GM21786 (cell line): ENCODE results near the gene SYT8.
"Not testable (repeated sequence)": the region's sequence is repeated elsewhere in the genome, so short reads cannot be mapped to it uniquely, and the experiment has no call there.

Source experiments
- ATAC-seq: cut with Tn5 transposase; IDR thresholded peaks from one replicate; pipeline ENCODE4 v1.9.1; 2021; ENCODE audit not compliant: unreplicated experiment

The SYT8 gene

GRCh38 chr11:1872267-1872985, 37.6 kb downstream of the SYT8 start:
- no peak for ATAC-seq

GRCh38 chr11:1873048-1873812, 38.4 kb downstream of the SYT8 start:
- no peak for ATAC-seq

GRCh38 chr11:1873813-1874150, 39.0 kb downstream of the SYT8 start:
- not testable (repeated sequence) for ATAC-seq

GRCh38 chr11:1874441-1875092, 39.8 kb downstream of the SYT8 start:
- ATAC-seq = not testable (repeated sequence)

- no peak for ATAC-seq
Observed at GRCh38 chr11:1875093-1875850, 40.5 kb downstream of the SYT8 start.

GRCh38 chr11:1875851-1876301, 41.1 kb downstream of the SYT8 start:
- ATAC-seq = not testable (repeated sequence)

- ATAC-seq = no peak
Observed at GRCh38 chr11:1876361-1877063, 41.7 kb downstream of the SYT8 start.

GRCh38 chr11:1877211-1878136, 42.7 kb downstream of the SYT8 start:
- no peak for ATAC-seq

GRCh38 chr11:1878137-1879031, 43.6 kb downstream of the SYT8 start:
- no peak for ATAC-seq

- ATAC-seq = no peak
Observed at GRCh38 chr11:1879342-1879940, 44.7 kb downstream of the SYT8 start.

GRCh38 chr11:1879941-1880720, 45.3 kb downstream of the SYT8 start:
- no peak for ATAC-seq

GRCh38 chr11:1880746-1881441, 46.1 kb downstream of the SYT8 start:
- no peak for ATAC-seq

- ATAC-seq = no peak
Observed at GRCh38 chr11:1881442-1882264, 46.9 kb downstream of the SYT8 start.

GRCh38 chr11:1882265-1883238, 47.8 kb downstream of the SYT8 start:
- ATAC-seq = no peak
